HepG2 (cell line): ENCODE measurements around the gene DISP2. TPM values are rescaled to one million over a fixed set of nuclear protein-coding genes. Genes with fewer than 3 reads are reported as not detected.

Experiments used
- AHR ChIP-seq: IDR thresholded peaks from 2 replicates; pipeline ENCODE4 v1.6.1; 2018; ENCODE audit warnings: missing genetic modification reagents, missing compliant biosample characterization
- ELF3 ChIP-seq: IDR thresholded peaks from 2 replicates; pipeline ENCODE4 v1.6.1; 2016; ENCODE audit warnings: missing genetic modification reagents, missing compliant biosample characterization
- HMGA1 ChIP-seq: sonication (generic); formaldehyde crosslinking; conservative IDR thresholded peaks from 2 replicates; pipeline ENCODE4 v1.4.0; 2020; ENCODE audit warnings: missing genetic modification reagents
- JUN ChIP-seq: sonication (generic); formaldehyde crosslinking; IDR thresholded peaks from 2 replicates; pipeline ENCODE4 v1.4.0; 2020; ENCODE audit warnings: mild to moderate bottlenecking, missing genetic modification reagents
- MYC ChIP-seq: sonication (generic); formaldehyde crosslinking; IDR thresholded peaks from 2 replicates; pipeline ENCODE4 v1.9.0; 2021; ENCODE audit warnings: missing genetic modification reagents, borderline replicate concordance
- NCOR1 ChIP-seq: fragments of 200-600 bp; sonication (generic); IDR thresholded peaks from 2 replicates; pipeline ENCODE4 v1.7.0; 2017; ENCODE audit warnings: antibody characterized with exemption, low read length, borderline replicate concordance
- POGZ ChIP-seq: sonication (generic); formaldehyde crosslinking; IDR thresholded peaks from 2 replicates; pipeline ENCODE4 v1.4.0; 2020; ENCODE audit warnings: mild to moderate bottlenecking, missing genetic modification reagents
- SMARCC2 ChIP-seq: fragments of 450-650 bp; IDR thresholded peaks from 2 replicates; pipeline ENCODE4 v1.6.1; 2017; ENCODE audit warnings: antibody characterized with exemption, mild to moderate bottlenecking
- SMC3 ChIP-seq: IDR thresholded peaks from 2 replicates; pipeline ENCODE4 v1.6.1; 2011; ENCODE audit warnings: low read length, improper control_type of control experiment
- SOX5 ChIP-seq: IDR thresholded peaks from 2 replicates; pipeline ENCODE4 v1.6.1; 2016; ENCODE audit warnings: borderline replicate concordance
- TBP ChIP-seq: sonication (generic); formaldehyde crosslinking; IDR thresholded peaks from 2 replicates; pipeline ENCODE4 v1.5.0; 2020; ENCODE audit warnings: missing genetic modification reagents
- WIZ ChIP-seq: sonication (generic); formaldehyde crosslinking; IDR thresholded peaks from 2 replicates; pipeline ENCODE4 v1.5.1; 2020; ENCODE audit warnings: mild to moderate bottlenecking, missing genetic modification reagents
- ZIK1 ChIP-seq: sonication (generic); formaldehyde crosslinking; IDR thresholded peaks from 2 replicates; pipeline ENCODE4 v1.5.0; 2020; ENCODE audit warnings: mild to moderate bottlenecking, low read depth, missing genetic modification reagents, borderline replicate concordance
- ZNF235 ChIP-seq: sonication (generic); formaldehyde crosslinking; IDR thresholded peaks from 2 replicates; pipeline ENCODE4 v1.8.1; 2023; ENCODE audit warnings: mild to moderate bottlenecking, missing genetic modification reagents, borderline replicate concordance
- ZNF274 ChIP-seq: sonication (generic); formaldehyde crosslinking; IDR thresholded peaks from 2 replicates; pipeline ENCODE4 v1.5.1; 2020; ENCODE audit warnings: mild to moderate bottlenecking, missing genetic modification reagents
- ZNF331 ChIP-seq: sonication (generic); formaldehyde crosslinking; IDR thresholded peaks from 2 replicates; pipeline ENCODE4 v1.4.0; 2020; ENCODE audit warnings: missing genetic modification reagents
- ZNF382 ChIP-seq: sonication (generic); formaldehyde crosslinking; IDR thresholded peaks from 2 replicates; pipeline ENCODE4 v1.5.0; 2020; ENCODE audit warnings: missing genetic modification reagents, mild to moderate bottlenecking, borderline replicate concordance
- ZNF563 ChIP-seq: sonication (generic); formaldehyde crosslinking; IDR thresholded peaks from 2 replicates; pipeline ENCODE4 v1.8.0; 2022; ENCODE audit warnings: mild to moderate bottlenecking, moderate library complexity, missing genetic modification reagents
- ZNF572 ChIP-seq: sonication (generic); formaldehyde crosslinking; IDR thresholded peaks from 2 replicates; pipeline ENCODE4 v1.5.1; 2020; ENCODE audit warnings: mild to moderate bottlenecking, missing genetic modification reagents
- ZNF615 ChIP-seq: sonication (generic); formaldehyde crosslinking; IDR thresholded peaks from 2 replicates; pipeline ENCODE4 v1.5.0; 2020; ENCODE audit warnings: mild to moderate bottlenecking, missing genetic modification reagents, borderline replicate concordance
- ZNF775 ChIP-seq: sonication (generic); formaldehyde crosslinking; IDR thresholded peaks from 2 replicates; pipeline ENCODE4 v1.4.0; 2020; ENCODE audit warnings: missing genetic modification reagents, mild to moderate bottlenecking, moderate library complexity, borderline replicate concordance
- ZNF782 ChIP-seq: sonication (generic); formaldehyde crosslinking; IDR thresholded peaks from 2 replicates; pipeline ENCODE4 v1.4.0; 2020; ENCODE audit warnings: missing genetic modification reagents, mild to moderate bottlenecking, borderline replicate concordance
- ZNF790 ChIP-seq: sonication (generic); formaldehyde crosslinking; IDR thresholded peaks from 2 replicates; pipeline ENCODE4 v1.8.0; 2022; ENCODE audit warnings: missing genetic modification reagents, mild to moderate bottlenecking, borderline replicate concordance
- polyA plus RNA-seq, 8 experiments: library from polyadenylated mRNA; depleted of rRNA in 3 of 8; stranded (reverse) in 7 of 8; unstranded in 1 of 8; fragments of >200 nt; fragmentation: Illumina TruSeq in 4 of 8; extraction: Trizol in 4 of 8; gene quantifications; 2 replicates each; pipeline versions ENCODE4 v1.2.1 to v1.2.3, GENCODE V29; 2011 to 2016; ENCODE audit warnings: low read depth in 4 of 8, missing spikeins in 1 of 8, mixed read lengths in 1 of 8; ENCODE audit not compliant: insufficient read depth in 1 of 8
- total RNA-seq, 5 experiments: library from RNA; depleted of rRNA; stranded (reverse); fragments of >200 nt; fragmentation: Illumina TruSeq; extraction: Trizol; gene quantifications; 2 replicates each; pipeline ENCODE4 v1.2.3, GENCODE V29; 2016; ENCODE audit warnings: low read depth in 1 of 5
- TF ChIP-seq, protein P1 (sequence below): sonication (generic); formaldehyde crosslinking; IDR thresholded peaks from 2 replicates; pipeline ENCODE4 v1.5.0; 2020; ENCODE audit warnings: missing genetic modification reagents, mild to moderate bottlenecking, borderline replicate concordance
- TF ChIP-seq, protein P2 (sequence below): sonication (generic); formaldehyde crosslinking; IDR thresholded peaks from 2 replicates; pipeline ENCODE4 v1.8.0; 2022; ENCODE audit warnings: missing genetic modification reagents, low read depth, mild to moderate bottlenecking, borderline replicate concordance
- TF ChIP-seq, protein P3 (sequence below): sonication (generic); formaldehyde crosslinking; conservative IDR thresholded peaks from 2 replicates; pipeline ENCODE4 v1.4.0; 2020; ENCODE audit warnings: missing genetic modification reagents
- TF ChIP-seq, protein P4 (sequence below): sonication (generic); formaldehyde crosslinking; IDR thresholded peaks from 2 replicates; pipeline ENCODE4 v1.5.1; 2020; ENCODE audit warnings: mild to moderate bottlenecking, missing genetic modification reagents, borderline replicate concordance

The DISP2 gene
- total and polyA plus RNA-seq, 2 of the 13 experiments (the other 11 are each of a cell fraction or from before 2014, with no cell fraction given), result 0.09 to 0.32 TPM

DNA sequence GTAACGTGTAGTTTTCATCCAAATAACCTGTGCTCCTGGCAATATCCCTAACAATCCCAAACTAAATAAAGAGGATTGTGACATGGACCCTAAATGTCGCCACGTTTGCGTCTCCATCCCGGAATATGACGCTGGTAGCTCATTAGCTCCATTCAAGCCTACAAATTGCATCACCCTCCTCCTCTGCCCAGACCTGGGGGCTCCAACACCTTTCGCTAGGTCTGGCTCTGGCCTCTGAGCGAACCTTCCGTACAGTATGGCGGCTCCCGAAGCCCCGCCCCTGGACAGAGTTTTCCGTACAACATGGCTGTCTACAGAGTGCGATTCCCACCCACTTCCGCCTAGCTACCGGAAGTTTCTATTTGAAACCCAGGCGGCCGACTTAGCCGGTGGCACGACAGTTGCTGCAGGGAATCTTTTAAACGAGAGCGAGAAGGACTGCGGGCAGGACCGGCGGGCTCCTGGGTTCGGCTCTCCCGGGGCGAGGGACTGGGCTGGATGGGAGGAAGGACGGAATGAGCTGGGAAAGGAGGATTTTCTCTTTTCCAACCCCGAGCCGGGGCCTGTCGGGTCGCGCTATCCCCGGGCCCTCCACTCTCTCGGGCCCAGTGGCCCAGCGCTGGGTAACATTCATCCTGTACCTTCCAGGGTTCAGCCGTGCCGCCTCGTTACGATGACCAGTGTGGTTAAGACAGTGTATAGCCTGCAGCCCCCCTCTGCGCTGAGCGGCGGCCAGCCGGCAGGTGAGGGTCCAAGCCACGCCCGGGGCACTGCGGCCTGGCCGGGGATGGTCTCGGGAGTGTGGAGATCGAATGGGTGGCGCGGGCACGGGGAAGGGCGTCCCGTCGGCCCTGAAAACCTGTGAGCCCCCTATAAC, 24.8 kb downstream of the DISP2 start, which contains the start of gene KNSTRN (continued):
- 0 out of 2 replicates have a peak, but pooled peaks have one; percentile 15 for TF ChIP-seq SOX5 (CRISPR knock-in tag)
- TF ChIP-seq AHR (CRISPR knock-in tag), result no peak
- peak; percentile 48 for TF ChIP-seq MYC (CRISPR knock-in tag)
- no peak for TF ChIP-seq ZNF790 (CRISPR knock-in tag)
- TF ChIP-seq ZNF572 (CRISPR knock-in tag), result peak; percentile 51; the same call in 1 of the 2 replicates
- TF ChIP-seq, protein P1, sequence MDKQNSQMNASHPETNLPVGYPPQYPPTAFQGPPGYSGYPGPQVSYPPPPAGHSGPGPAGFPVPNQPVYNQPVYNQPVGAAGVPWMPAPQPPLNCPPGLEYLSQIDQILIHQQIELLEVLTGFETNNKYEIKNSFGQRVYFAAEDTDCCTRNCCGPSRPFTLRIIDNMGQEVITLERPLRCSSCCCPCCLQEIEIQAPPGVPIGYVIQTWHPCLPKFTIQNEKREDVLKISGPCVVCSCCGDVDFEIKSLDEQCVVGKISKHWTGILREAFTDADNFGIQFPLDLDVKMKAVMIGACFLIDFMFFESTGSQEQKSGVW, result no peak
- no peak for TF ChIP-seq NCOR1
- TF ChIP-seq POGZ, result peak; percentile 39; the same call in 1 of the 2 replicates
- TF ChIP-seq ZNF782, result 0 out of 2 replicates have a peak, but pooled peaks have one; percentile 28
- TF ChIP-seq ZNF235 (CRISPR knock-in tag), result no peak
- TF ChIP-seq ZIK1, result no peak
- no peak for TF ChIP-seq ZNF382 (CRISPR knock-in tag)
- no peak for TF ChIP-seq ELF3
- no peak for TF ChIP-seq SMC3
- TF ChIP-seq, protein P2, sequence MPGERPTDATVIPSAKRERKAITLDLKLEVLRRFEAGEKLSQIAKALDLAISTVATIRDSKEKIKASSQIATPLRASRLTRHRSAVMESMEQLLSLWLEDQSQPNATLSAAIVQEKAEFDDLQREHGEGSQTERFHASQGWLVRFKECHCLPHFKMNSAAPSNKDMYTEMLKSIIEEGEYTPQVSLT (CRISPR knock-in tag), result no peak
- TF ChIP-seq, protein P3, sequence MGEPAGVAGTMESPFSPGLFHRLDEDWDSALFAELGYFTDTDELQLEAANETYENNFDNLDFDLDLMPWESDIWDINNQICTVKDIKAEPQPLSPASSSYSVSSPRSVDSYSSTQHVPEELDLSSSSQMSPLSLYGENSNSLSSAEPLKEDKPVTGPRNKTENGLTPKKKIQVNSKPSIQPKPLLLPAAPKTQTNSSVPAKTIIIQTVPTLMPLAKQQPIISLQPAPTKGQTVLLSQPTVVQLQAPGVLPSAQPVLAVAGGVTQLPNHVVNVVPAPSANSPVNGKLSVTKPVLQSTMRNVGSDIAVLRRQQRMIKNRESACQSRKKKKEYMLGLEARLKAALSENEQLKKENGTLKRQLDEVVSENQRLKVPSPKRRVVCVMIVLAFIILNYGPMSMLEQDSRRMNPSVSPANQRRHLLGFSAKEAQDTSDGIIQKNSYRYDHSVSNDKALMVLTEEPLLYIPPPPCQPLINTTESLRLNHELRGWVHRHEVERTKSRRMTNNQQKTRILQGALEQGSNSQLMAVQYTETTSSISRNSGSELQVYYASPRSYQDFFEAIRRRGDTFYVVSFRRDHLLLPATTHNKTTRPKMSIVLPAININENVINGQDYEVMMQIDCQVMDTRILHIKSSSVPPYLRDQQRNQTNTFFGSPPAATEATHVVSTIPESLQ (CRISPR knock-in tag), result no peak
- TF ChIP-seq, protein P4, sequence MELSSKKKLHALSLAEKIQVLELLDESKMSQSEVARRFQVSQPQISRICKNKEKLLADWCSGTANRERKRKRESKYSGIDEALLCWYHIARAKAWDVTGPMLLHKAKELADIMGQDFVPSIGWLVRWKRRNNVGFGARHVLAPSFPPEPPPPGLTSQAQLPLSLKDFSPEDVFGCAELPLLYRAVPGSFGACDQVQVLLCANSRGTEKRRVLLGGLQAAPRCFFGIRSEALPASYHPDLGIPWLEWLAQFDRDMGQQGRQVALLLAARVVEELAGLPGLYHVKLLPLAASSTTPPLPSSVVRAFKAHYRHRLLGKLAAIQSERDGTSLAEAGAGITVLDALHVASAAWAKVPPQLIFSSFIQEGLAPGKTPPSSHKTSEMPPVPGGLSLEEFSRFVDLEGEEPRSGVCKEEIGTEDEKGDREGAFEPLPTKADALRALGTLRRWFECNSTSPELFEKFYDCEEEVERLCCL (CRISPR knock-in tag), result no peak
- TF ChIP-seq ZNF274 (CRISPR knock-in tag), result 0 out of 2 replicates have a peak, but pooled peaks have one; percentile 53
- TF ChIP-seq SMARCC2, result no peak
- no peak for TF ChIP-seq TBP (CRISPR knock-in tag)
- no peak for TF ChIP-seq HMGA1 (CRISPR knock-in tag)
- TF ChIP-seq ZNF331 (CRISPR knock-in tag), result no peak
- no peak for TF ChIP-seq ZNF775 (CRISPR knock-in tag)
- TF ChIP-seq ZNF615 (CRISPR knock-in tag), result no peak
- TF ChIP-seq ZNF563 (CRISPR knock-in tag), result no peak
- no peak for TF ChIP-seq WIZ (CRISPR knock-in tag)
- TF ChIP-seq JUN (CRISPR knock-in tag), result 0 out of 2 replicates have a peak, but pooled peaks have one; percentile 19
